Measurements from ENCODE around the gene CCDC183.
A peak's percentile ranks its signal among the peaks of the same experiment; 100 is the strongest.
"Not testable (repeated sequence)": the region's sequence is repeated elsewhere in the genome, so short reads cannot be mapped to it uniquely, and the experiment has no call there.

The CCDC183 gene

GRCh38 chr9:136785565-136786355 lies 10.4 kb upstream of the CCDC183 start:
- DNase-seq: not testable (repeated sequence)

- DNase-seq: no peak
These were observed 9.7 kb upstream of the CCDC183 start for GRCh38 chr9:136786451-136786850.

- not testable (repeated sequence) for DNase-seq
These were observed 9.2 kb upstream of the CCDC183 start for GRCh38 chr9:136786983-136787382.

GRCh38 chr9:136787690-136788400 lies 8.3 kb upstream of the CCDC183 start:
- peak; percentile 59 for DNase-seq

GRCh38 chr9:136788644-136789522 lies 7.3 kb upstream of the CCDC183 start:
- DNase-seq: not testable (repeated sequence)

- DNase-seq: no peak
These were observed 6.6 kb upstream of the CCDC183 start for GRCh38 chr9:136789523-136789937.

GRCh38 chr9:136790640-136791515 lies 5.3 kb upstream of the CCDC183 start, which contains the start of gene TMEM141:
Gene TMEM141, plus strand, starts transcription at chr9:136791344. Its CDS starts 27 bp downstream, at chr9:136791371.
- peak; percentile 99 for DNase-seq

- DNase-seq: peak; percentile 64
These were observed 4.4 kb upstream of the CCDC183 start for GRCh38 chr9:136791516-136792276.

- DNase-seq: no peak
These were observed 3.6 kb upstream of the CCDC183 start for GRCh38 chr9:136792321-136793085.

- DNase-seq: no peak
These were observed 2.8 kb upstream of the CCDC183 start for GRCh38 chr9:136793086-136793946.

GRCh38 chr9:136794281-136794999 lies 1.7 kb upstream of the CCDC183 start:
- DNase-seq: no peak

GRCh38 chr9:136795000-136795348 lies 1.2 kb upstream of the CCDC183 start:
- no peak for DNase-seq

- not testable (repeated sequence) for DNase-seq
These were observed 723 bp downstream of the CCDC183 start for GRCh38 chr9:136796775-136797347.

GRCh38 chr9:136798708-136799078 lies 2.6 kb downstream of the CCDC183 start:
- no peak for DNase-seq

GRCh38 chr9:136799079-136799853 lies 3.1 kb downstream of the CCDC183 start:
- DNase-seq: peak; percentile 62

- DNase-seq: peak; percentile 92
These were observed 3.9 kb downstream of the CCDC183 start for GRCh38 chr9:136799854-136800657.

GRCh38 chr9:136802321-136802720 lies 6.2 kb downstream of the CCDC183 start:
- no peak for DNase-seq
